Stimulated activated CD4-positive, alpha-beta T cell treated with anti-CD3 and anti-CD28 coated beads, Interleukin-4, amount 100 ng/mL, for 4 hours (primary cell): ENCODE results near the gene ZIC5.
"Not testable (repeated sequence)": the region's sequence is repeated elsewhere in the genome, so short reads cannot be mapped to it uniquely, and the experiment has no call there.

Source experiments
- DNase-seq, 2 experiments: peaks; one replicate each; pipeline ENCODE4 v3.0.0-alpha.2; 2020

Gene ZIC5

DNA sequence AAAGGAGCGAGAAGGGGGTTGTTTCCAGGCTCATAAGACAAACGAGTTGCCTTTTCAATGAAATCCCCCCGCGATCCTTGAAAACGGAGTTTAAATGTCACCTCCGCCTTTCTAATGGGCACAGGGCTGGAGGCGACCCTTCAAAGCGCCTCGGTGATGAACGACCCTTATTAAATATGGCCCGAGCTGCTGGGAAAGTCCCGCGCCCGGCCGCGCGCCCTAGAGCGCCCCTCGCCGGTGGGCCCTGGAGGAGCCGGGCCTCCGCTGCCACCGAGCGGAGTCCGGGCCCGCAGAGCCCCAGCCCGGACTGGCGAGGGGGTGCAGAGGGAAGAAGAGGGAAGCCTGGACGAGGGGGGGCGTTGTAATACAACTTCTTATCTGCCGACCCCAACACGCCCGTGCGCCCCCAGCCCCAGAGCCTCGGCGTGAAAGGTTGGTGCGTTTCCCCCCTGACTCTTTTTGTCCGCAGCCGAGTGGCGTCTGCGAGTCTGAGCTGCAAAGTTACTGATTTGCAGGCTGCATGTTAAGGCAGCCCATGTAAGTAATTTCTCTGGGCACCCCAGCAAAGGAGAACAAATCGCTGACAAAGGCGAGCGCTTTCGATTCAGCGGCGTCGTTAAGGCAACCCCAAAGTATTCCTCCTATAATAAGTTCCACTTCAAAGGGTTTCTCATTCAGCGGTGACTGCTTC, 11.9 kb downstream of the ZIC5 start:
- DNase-seq: no peak

DNA sequence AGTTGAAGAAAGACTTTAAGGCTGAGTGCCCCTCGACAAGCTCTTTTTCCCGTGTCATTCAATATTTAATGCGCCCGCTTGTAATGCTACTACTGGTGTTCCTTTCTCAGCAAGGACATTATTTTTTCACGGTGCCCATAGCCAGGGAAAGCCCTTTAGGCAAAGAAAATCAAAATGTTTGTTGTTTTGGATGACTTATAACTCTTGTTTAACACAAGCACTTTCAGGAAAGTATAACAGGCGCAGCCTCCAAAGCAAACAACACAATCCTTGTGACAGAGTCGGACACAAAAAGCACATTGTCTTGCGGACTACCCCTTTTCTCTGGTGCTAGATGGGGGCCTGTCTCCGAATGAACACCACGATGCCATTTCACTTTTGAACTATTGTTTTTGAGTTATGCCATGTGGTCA, 12.4 kb downstream of the ZIC5 start:
- DNase-seq: no peak

DNA sequence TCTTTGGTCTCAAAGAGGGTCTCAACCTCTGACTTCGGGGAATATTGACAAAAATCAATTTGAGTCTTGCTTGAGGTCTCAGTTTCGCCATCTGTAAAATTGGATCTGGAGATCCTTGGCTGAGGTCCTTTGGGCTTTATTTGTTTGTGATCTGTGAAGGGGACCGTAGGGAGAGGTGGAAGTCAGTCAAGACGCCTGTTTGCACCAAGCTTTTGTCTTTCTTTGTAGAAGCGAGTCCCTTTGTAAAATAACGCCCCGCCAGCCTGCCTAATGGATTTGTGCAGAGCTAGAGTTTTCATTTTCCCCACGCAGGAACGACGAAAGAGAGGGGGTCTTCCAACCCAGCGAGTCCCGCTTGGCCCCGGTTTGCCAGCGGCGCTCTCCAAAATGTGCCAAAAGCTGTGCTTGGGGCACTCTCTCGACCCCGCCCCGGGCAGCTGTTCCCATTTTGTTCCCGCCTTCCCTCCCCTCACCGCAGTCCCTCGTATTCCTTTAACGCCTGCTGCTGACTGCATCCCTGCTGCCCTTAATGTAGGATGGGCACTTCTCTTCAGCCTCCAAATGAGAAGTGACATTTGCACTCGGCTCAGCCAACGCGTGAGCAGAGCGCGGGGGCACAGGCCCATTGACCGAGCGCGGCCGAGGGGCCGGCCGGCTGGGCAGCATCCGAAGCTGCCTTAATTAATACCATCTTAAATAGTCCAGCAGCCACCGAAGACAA, 13.0 kb downstream of the ZIC5 start:
- no peak for DNase-seq

DNA sequence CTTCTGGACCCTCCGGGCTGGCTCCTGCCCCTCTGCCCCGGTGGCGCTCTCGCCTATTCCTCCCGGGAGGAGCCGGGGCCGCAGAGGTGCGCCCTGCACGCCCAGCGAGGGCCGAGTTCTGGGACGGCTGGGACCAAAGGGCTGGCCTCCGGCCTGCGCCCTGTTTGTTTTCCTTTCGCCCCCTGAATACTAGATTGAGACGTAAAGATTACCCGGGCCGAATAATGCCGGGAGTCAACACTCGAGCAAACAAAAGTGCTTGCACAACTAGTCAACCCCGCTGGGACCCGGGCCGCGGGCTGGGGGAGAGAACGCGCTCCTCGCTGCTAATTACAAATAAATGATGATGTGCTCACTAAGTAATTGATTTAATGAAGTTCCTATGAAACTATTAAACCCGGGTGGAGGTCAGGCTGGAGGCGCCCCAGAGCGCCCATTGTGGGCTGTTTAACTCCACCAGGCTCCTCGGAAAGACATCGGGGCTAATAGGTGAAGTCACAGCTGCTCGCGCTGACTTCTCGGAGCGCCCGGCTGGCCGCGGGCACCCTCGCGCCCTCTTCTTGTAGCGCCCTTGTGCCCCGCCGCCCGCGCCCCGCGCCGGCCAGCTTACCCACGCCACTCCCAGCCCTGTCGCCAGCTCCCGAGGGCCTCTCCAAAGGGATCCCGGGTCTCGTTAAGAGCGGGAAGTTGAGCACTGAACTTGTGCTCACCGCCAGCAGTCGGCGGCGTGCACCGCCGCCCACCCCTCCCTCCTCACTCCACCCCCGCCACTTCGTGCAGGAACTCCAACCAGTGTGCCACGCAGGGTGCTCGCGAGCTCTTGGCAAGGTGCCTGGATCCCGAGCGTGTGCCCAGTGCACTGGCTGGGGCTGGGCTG, 14.9 kb downstream of the ZIC5 start:
- DNase-seq: no peak

GRCh38 chr13:99955747-99956472, 15.7 kb downstream of the ZIC5 start:
- no peak for DNase-seq

GRCh38 chr13:99955107-99955746, 16.3 kb downstream of the ZIC5 start:
- DNase-seq: no peak

GRCh38 chr13:99953138-99953755, 18.3 kb downstream of the ZIC5 start:
- DNase-seq: no peak

DNA sequence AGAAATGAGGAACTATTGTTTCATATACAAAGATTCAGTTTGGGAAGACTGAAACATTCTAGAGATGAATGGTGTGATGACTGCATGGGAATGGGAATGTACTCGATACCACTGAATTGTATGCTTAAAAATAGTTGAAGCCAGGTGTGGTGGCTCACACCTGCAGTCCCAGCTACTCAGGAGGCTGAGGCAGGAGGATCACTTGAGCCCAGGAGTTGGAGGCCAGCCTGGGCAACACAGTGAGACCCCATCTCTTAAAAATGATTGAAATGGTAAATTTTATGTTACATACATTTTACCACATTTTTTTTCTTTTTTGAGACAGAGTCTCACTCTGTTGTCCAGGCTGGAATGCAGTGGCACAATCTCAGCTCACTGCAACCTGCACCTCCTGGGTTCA, 19.9 kb downstream of the ZIC5 start:
- not testable (repeated sequence) for DNase-seq

DNA sequence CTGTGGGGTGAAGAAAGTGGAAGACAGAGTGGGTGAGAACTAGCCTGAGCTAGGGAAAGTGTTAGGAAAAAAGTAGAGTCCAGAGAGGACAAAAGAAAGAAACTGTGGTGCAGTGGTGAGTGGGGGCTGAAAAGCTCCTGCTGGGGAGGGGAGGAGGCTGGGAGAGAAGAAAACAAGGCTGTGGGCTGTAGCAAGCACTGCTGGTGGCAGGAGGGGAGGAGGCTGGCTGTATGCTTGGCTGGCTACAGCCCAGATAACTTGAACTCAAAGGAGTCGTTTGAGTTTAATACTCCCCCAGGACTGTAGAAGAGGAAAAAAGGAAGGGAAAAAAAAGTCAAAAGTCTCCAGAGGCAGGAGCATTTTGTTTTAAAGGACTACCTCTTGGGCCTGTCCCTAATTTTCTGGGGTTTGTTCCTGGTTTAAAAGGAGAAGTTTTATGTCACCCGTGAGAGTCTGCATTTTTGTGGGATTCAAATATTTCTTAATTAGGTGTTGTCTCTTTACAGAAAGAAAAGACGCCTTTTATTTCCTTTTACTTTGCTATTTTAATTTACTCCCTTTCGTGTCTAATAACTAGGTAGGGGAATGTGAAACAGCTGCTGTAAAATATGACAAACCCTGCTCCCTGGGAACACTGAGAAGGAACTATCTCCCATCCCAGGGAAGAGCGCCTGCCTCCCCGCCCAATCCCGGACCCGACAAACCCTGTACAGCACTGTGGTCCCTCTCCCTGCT, 21.7 kb downstream of the ZIC5 start:
- no peak for DNase-seq

GRCh38 chr13:99948907-99949678, 22.5 kb downstream of the ZIC5 start:
- DNase-seq: no peak

DNA sequence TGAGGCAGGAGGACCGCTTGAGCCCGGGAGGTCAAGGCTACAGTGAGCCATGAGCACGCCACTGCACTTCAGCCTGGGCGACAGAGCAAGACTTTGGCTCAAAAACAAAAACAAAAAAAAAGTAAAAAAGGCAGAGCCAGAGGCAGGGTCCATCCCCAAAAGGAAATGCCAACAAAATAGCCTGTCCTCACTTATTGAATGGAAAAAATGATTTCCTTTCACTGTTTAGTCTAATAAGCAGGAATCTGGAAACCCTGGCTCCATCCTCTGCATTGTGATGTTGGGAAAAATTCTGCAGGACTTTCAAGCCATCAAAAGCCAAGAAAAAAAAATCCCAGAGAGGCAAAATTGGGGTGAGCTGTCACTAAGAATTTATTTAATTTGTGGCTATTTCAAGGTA, 23.2 kb downstream of the ZIC5 start:
- no peak for DNase-seq

DNA sequence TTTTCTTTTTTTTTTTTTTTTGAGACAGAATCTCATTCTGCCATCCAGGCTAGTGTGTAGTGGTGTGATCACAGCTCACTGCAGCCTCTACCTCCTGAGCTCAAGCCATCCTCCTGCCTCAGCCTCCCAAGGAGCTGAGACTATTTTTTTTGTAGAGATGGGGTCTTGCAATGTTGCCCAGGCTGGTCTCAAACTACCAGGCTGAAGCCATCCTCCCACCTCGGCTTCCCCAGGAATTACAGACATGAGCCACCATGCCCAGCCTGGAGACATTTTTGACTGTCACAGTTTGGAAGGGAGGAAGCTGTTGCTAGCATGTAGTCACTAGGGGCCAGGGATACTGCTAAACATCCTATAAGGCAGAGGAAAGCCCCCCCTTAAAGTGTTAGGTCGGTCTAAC, 23.9 kb downstream of the ZIC5 start:
- DNase-seq: no peak

GRCh38 chr13:99945515-99945914, 26.1 kb downstream of the ZIC5 start:
- DNase-seq: not testable (repeated sequence)

DNA sequence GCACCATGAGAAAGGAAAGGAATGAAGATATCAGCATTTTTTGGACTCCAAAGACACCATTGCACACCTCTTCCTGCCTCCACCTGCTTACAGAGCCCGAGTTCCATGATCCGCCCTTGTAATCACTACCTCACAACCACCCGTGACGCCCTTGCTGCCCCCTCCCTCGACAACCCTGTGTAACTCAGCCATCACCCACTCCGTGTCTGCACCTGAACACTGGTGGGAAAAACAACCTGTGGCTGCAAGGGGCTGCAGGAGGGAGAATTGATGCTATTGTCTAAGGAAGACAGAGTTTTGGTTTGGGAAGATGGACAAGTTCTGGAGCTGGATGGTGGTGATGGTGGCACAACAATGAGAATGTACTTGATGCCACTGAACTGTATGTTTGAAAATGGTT, 27.0 kb downstream of the ZIC5 start:
- no peak for DNase-seq

GRCh38 chr13:99944102-99944501, 27.5 kb downstream of the ZIC5 start:
- DNase-seq: no peak

DNA sequence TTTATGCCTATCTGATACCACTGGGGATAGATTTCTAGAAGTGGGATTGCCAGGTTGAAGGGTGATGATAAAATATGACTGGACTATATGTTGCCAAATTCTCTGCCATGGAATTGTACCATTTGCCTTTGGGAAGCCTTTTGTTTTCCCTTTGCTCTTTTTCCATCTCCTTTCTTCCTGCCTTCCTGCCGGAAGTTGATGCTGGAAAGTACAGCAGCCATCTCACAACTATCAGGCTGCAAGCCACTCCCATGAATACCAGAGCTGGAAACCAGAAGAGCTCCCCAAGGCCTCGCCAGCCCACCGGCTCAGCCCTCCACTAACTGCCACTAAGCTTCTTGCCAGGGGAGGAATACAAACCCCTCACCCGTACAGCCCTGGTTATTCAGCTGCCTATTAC, 29.7 kb downstream of the ZIC5 start:
- DNase-seq: no peak

DNA sequence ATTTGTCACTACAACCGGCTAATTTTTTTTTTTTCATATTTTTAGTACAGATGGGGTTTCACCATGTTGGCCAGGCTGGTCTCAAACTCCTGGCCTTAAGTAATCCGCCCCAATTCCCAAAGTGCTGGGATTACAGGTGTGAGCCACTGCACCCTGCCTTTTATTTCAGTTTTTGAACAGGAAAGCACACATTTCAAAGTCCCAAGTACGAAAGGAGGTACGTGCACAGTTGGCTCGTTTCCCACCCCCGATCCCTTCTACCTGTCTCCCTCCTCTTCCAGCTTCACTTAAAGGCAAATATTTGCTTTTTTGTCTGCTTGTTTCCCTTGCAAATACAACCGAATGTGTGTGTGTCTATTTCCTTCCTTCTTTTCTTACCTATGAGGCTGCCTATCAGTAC, 30.5 kb downstream of the ZIC5 start:
- no peak for DNase-seq

DNA sequence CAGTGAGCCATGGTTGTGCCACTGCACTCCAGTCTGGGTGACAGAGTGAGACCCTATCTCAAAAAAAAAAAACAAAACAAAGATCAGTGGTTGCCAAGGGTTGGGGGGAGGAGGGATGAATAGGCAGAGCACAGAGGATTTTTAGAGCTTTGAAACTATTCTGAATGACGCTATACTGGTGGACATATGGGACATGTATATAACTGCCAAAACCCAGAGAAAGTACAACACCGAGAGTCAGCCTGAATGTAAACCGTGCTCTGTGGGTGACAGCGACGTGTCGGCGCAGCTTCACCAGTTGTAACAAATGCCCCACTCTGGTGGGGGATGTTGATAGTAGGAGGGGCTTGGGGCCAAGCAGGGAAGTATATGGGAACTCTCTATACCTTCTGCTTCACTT, 32.9 kb downstream of the ZIC5 start:
- DNase-seq: no peak

DNA sequence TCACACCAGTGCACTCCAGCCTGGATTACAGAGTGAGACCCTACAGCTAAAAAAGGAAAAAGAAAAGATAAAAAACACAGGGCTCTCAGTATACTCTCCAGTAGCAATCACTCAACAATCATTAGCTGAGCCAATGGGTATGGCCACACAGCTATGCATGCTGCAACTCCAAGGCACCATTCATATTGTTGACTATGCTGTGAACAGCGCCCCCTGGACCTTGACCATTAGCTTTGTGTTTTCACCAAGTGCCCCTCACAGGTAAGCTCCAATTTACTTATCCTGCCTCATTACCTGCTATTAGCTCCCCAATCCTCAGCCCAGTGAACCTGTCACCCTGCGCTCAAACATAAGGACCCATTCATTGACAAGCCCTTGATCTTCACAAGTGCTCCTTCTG, 35.8 kb downstream of the ZIC5 start:
- no peak for DNase-seq

DNA sequence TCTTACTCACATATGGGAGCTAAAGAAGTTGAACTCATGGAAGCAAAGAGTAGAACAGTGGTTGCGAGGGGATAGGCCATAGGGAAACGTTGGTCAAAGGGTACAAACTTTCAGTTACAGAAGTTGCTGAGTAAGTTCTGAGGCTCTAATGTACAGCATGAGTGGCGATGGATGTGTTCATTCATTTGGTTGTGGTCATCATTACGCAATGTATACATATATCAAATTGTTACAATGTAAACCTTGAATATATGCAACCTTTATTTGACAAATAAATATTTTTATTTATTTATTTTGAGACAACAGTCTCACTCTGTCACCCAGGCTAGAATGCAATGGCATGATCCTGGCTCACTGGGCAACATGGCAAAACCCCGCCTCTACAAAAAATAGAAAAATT, 38.7 kb downstream of the ZIC5 start:
- no peak for DNase-seq

DNA sequence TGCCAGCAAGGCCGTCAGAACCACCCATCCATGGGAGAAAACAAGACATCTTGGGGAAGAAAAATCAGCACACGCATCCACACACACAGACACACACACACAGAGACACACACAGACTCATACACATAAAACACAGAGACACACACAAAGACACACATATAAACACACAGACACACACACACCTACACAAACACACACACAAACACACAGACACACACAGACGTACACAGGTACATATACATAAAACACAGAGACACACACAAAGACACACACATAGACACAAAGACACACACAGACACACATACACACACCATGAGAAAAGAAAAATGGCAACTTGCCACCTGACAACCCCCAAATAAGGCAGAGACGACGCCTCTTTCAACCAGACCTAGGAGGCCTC, 40.6 kb downstream of the ZIC5 start:
- DNase-seq: no peak
